Stimulated activated CD4-positive, alpha-beta T cell treated with anti-CD3 and anti-CD28 coated beads, TNF-alpha, amount 100 ng/mL, for 48 hours (primary cell): ENCODE results near the gene THEM4.

Source experiments
- DNase-seq, 3 donors: peaks; one replicate each; pipeline ENCODE4 v3.0.0-alpha.2; 2020; ENCODE audit warnings: low read depth in 3 of 3

THEM4 gene

DNA sequence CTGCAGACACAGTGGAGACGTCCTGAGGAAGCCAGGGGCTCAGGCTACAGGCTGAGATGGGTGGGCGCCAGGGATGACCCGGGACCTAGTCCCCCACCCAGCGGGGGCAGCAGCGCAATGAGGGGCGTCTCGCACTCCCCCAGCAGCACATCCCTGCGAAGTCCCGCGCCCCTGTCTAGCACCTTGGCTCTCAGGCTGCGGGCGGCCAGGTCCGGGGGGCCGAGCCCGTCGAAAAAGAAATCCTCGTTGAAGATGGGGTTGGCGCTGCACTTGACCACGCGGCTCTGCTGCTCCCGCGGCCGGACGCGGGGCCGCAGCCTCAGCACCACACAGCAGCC is 71.5 kb downstream of the THEM4 start:
- DNase-seq: no peak

DNA sequence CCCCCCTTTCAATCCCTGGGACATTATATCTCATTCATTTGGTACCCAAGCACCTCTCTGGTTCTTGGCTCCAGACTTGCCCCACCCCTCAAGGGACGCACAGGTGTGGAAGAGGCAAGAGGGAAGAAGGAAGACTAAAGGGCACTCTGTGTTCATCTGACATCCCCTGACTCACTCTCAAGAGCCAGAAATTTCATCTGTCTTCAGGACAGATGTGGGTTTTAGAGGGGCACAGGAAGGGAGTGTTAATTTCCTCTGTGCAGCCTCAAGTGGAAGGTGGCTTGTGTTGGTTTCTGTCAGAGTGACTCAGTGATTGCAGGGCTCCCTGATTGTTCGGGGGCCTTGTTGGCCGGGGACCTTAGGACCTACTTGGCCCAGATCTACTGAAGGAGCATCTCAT is 72.1 kb downstream of the THEM4 start:
- no peak for DNase-seq

DNA sequence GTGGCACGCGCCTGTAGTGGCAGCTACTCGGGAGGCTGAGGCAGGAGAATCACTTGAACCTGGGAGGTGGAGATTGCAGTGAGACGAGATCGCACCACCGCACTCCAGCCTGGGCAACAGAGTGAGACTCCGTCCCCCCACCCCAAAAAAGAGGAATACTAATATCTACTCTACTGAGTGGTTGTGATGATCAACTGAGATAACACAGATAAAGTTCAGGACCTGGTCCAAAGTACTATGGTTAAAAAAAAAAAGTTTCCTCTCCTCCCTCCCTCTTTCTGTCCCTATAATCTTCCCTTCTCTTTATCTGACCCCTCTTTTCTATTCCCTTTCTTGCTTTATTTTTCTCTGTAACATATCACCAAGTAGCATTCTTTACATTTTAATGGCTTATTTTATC is 73.7 kb downstream of the THEM4 start:
- DNase-seq: no peak

DNA sequence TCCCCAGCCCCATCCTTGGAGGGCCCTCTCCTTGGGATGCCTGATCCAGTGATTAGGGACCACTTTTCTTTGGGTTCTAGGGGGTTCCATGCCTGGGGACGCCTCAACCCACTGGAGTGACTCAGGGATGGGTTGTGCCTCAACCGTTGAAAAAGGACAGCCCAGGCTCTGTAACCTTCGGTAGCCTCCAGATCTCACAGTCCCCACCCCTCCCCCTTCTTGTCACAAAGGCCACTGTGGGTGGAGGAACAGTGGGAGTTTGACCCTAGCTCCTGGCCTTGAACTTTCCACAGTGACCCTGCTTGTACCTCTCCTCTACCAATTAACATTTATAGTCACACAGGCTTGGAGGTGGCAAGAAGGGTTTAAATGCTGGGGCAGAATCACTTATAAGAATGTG is 75.1 kb downstream of the THEM4 start:
- no peak for DNase-seq

DNA sequence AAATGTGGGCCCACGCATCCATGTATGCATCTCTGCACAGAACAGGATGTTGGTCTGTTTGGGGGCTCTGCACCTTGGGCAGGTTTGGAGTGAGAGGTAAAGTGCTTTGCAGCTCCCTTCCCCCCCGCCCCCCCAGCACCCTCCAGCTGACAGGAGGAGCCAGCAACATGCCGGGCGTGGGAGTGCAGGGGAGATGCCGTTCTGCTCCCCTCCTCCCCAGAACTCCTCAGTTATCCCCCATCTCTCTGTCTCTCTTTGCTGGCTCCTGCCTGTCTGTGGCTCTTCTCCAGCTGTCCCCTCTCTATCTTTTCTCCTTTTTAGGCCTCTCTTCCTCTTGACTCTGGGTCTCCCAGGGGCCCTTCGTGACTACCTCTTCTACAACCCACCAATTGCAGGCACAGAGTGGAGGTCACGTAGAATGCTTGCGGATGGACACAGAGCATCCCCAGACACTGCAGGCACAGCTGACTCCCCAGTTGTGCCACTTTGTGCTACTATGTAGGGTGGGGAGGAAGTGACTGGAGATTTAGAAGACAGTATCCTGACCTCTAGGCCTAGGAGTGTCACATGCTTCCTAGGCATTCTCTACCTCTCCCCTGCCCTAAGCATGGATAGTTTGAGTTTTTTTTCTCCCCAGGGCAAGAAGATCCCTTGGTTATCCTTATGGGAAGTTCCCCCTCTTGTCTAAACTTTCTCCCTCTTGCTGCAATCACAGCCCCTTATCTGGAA is 76.0 kb downstream of the THEM4 start:
- no peak for DNase-seq

DNA sequence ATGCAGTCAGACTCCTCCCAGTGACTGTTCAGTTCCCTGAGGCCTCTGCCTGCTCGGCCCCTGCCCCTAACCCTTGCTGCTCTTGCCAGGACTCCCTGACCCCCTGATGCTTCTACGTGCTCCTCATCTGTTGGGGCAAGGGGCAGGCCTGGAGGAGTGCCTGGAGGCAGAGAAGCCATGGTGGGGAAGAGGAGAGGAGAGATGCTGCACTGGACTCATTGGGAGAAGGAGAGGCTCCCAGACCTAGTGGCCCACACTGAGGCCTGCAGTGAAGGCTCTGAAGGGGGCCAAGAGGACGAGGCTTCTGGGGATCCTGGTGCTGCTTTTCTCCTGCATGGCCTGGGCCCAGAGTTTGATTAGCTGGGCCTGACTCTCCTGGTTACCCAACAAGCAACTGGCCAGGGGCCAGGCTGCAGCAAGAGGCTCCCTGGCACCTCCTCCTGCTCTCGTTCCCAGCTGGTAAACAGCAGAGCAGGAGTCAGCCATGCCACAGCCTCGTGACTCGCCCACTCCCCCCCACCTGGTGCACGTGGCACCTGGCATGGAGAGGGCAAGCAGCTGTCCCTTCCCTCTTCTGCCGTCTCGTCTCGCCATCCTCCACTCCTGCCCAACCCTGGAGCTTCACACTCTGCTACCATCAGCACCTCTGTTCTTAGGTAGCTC is 76.9 kb downstream of the THEM4 start:
- no peak for DNase-seq

DNA sequence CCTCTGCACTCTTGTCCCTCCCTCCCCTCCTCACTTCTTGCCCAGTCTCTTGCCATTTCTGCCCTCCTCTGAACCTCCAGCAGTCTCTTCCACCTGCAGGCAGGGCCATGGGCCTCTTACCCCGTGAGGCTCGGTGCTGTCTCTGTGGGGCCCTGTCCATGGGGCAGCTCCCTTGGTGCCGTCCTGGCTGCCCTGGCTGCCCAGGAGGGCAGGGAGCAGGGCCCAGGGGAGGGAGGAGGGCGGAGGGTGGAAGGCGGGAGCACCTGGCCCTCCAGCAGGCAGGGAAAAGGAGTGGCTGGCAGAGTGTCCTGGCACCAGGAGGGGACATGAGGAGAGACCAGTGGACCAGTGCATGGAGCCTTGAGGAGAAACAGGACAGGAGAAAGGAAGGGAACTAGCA is 77.7 kb downstream of the THEM4 start, which contains the start of gene RORC:
Gene RORC, minus strand, starts transcription at position 198 of the 400 bp plus-strand sequence. Its CDS starts 38 bp downstream, at position 160.
- DNase-seq: no peak

DNA sequence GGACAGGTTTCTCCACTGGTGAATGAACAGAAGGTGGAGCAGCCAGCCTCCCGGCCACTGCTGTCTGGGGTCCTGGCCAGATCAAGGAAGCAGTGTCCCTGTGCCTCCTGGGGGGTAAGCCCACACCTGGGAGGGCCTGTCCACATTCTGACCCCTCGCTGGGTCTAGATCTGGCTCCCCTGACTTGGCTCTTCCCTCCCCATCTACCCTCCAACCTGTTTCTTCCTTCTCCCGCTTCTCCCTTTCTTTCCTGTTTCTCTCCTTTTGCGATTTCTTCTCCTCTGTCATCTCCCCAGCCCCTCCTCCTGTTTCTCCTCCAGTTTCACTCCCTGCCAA is 78.1 kb downstream of the THEM4 start:
- DNase-seq: no peak

DNA sequence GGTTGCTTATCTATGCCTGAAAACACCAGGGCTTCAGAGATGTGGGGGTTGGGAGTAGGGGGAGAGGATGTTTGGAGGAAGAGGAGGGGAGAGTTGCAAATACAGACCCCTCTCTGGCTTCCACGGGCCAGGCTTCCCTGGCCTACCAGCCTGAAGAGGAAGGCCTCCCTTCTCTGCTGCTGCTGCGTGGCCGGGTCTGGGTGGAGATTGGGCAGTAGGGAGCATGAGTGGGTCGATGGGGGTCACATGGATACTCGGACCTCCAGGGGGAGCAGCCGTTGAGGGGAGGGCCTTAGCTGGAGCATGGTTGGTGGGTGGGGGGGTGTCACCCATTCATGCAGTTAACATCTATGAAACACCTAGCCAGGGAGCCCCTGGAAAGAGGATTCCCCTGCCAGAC is 79.3 kb downstream of the THEM4 start:
- DNase-seq: no peak

DNA sequence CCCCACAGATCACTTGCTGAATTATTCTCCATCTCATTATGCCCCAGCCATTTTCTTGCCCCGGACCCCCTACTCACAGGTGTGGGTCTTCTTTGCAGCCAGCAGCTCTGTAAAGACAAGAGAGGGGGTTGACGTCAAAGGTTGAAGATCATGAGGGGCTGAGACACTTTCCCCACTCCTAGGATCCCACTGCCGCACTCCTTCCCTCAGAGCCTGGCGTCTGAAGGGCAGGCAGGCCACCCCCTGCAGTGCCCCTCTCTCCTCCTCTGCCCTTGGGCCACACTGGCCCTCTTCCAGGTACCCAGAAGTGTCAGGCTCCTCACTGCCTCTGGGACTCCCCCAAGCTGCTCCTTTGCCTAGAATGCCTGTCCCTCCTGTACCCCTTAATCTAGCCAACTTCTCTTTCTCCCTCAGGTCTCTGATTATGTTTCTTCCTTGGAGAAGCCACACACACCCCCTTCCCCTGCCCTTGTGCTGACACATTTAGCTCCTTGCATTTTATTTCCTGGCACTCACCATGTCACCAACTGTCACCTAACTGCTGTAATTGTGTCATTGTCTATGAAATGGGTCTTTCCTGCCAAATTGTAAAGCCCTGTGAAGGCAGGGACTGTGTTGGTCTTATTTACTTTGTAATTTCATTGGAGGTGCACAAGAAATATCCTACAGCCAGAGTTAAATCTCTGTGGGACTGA is 79.8 kb downstream of the THEM4 start:
- DNase-seq: no peak

DNA sequence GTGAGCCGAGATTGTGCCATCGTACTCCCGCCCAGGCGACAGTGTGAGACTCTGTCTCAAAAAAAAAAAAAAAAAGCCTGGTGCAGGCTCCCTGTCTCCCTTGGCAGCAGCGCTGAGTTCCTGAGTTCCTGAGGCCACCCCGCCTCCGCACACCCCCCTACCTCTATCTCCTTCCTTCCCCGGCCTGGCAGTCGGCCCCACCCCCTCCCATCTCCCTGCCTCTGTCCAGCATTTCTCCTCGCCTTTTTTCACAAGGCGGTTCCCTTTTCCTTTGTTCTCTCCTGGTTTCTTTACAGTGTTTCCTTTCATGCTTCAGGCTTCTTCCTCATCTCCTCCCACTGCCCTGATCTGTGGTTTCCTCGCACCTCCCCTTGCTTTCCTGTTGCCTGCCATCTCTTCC is 80.4 kb downstream of the THEM4 start:
- DNase-seq: no peak

DNA sequence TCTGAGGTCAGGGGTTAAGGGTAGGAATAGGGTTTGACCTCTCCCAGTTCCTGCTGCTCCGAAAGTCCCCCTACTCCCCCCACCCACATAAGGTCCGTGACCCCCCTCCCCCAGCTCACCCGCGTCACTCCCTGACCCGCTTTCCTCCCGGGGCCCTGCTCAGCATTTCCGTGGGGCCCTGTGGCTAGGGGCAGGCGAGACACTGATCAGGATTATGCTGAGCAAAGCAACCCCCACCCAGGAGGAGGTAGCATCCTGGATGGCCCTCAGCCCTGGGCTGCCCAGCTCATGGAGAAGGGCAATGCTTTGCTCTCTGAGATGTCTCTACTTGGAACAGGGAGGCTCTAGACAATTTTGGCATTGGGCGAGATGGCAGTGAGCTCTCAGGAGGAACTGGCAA is 81.5 kb downstream of the THEM4 start:
- no peak for DNase-seq

DNA sequence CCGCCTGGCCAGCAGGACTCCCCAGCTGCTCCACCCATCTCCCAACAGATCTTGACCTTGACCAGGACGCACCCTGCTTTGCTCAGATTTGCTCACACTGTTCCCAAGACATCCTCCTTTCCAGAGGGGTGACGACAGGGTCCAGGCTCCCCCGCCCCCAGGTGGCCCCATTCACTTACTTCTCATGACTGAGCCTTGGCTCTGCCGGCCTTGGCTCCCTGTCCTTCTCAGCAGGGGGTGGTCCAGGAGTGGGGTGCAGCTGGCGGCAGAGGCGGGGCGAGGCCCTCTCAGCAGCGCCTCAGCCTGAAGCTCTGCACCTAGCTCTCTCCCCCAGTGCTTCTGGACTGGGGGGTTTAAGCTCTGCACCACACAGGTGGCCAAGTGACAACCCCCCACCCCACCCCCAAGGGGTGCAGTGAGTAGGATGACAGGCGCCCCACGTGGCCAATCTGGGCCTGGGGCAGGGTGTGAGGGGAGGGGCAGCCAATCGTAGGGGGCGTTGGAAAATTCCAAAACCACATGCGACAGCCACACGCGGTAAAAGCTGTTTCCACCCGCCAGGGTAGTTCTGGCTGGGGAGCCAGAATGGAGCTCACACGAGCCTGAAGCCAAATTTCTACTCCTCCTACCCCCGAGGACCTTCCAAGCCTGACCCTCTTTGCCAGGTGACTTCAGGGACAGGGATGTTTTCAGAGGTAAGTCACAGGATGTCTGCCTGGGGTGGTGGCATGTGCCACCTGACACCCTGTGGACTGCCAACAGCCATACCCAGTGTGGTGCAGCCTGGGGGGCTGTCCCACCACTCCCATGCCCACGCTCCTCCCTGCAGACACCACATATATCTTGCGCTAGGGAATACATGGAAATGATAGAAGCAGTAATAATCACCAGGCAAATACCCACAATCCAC is 83.3 kb downstream of the THEM4 start:
- DNase-seq: no peak

DNA sequence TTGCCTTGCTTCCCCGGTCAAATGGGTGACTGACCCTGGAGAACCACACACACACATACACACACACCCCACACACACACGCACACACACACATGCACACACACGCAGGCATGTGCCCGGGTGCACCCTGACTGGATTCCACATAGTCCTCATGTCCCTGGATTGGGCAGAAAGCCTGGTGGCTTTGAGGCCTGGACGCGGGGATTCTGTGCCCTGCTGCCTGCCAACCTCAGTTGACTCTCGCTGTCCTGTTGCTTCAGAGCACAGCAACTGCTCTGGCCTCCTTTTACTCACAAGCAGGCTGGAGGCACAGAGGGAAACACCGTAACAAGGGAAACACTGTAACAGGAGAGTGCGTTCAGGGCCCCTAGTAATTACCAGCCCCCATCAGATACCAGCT is 84.1 kb downstream of the THEM4 start:
- no peak for DNase-seq
